HCT116 (cell line): ENCODE measurements around the gene FBXL5. TPM values are rescaled to one million over a fixed set of nuclear protein-coding genes. Genes with fewer than 3 reads are reported as not detected.

Experiments used
- ATAC-seq: fragments of 200-7000 bp; cut with Tn5 transposase; 2 replicates; pipeline ENCODE4 v1.9.1; 2020; ENCODE audit warnings: mild to moderate bottlenecking, moderate library complexity
- BruUV-seq: library from RNA; stranded (reverse); fragments of 400-500 nt; replicated peaks from 2 replicates; lab custom pipeline; 2021; lab: Mats Ljungman, UMichigan
- CTCF ChIA-PET: fragments of 300-600 bp; sonication (Branson Sonifier 250); formaldehyde crosslinking; loops from one replicate; lab custom pipeline; 2021; ENCODE audit warnings: antibody characterized with exemption; lab: Charles Lee
- POLR2A ChIA-PET: fragments of 300-600, 350-600 bp; sonication (Branson Sonifier 250); formaldehyde crosslinking; loops from one replicate; lab custom pipeline; 2021; ENCODE audit warnings: antibody characterized with exemption; lab: Charles Lee
- RAD21 ChIA-PET, 2 experiments: fragments of 300-600 bp; sonication (Branson Sonifier 250); formaldehyde crosslinking; loops; one replicate each; lab custom pipeline; 2023; ENCODE audit warnings: low total read pairs in 2 of 2; ENCODE audit not compliant: uncharacterized antibody in 2 of 2, unreplicated experiment in 2 of 2, low non-redundant PET in 1 of 2; lab: Charles Lee
- DNase-seq: peaks from one replicate; pipeline ENCODE4 v3.0.0-alpha.2; 2010; ENCODE audit warnings: low read depth, low spot score
- H2AFZ ChIP-seq: fragments of 200-600 bp; shearing (Covaris generic), sonication (generic); 2 replicates; pipeline ENCODE4 v1.6.1; 2017; ENCODE audit warnings: low read depth, mixed run types, mixed read lengths, antibody characterized with exemption, low read length; ENCODE audit not compliant: poor library complexity, severe bottlenecking
- H3K27ac ChIP-seq: 2 replicates; pipeline ENCODE4 v1.5.1; 2012; ENCODE audit warnings: low read depth, low read length
- H3K27me3 ChIP-seq: fragments of 200-600 bp; sonication (generic); 2 replicates; pipeline ENCODE4 v1.6.1; 2016; ENCODE audit warnings: mixed run types, low read length, mixed read lengths; ENCODE audit not compliant: insufficient read depth
- H3K36me3 ChIP-seq, 2 experiments: fragments of 200-500 bp in 1 of 2; fragments of 200-600 bp in 1 of 2; sonication (Bioruptor generic) in 1 of 2; sonication (generic) in 1 of 2; 2 replicates each; pipeline versions ENCODE4 v1.5.1 to v1.6.1; 2014 to 2016; ENCODE audit warnings: low read length in 2 of 2, inconsistent platforms in 1 of 2, mixed read lengths in 1 of 2, mixed run types in 1 of 2; ENCODE audit not compliant: insufficient read depth in 2 of 2, control insufficient read depth in 1 of 2
- H3K4me1 ChIP-seq, 2 experiments: fragments of 200-600 bp in 1 of 2; sonication (generic) in 1 of 2; 2 replicates each; pipeline versions ENCODE4 v1.5.1 to v1.6.1; 2012 to 2017; ENCODE audit warnings: low read length in 2 of 2, inconsistent platforms in 1 of 2, mild to moderate bottlenecking in 1 of 2, mixed read lengths in 1 of 2, mixed run types in 1 of 2, moderate library complexity in 1 of 2; ENCODE audit not compliant: insufficient read depth in 2 of 2, control insufficient read depth in 1 of 2
- H3K4me2 ChIP-seq: fragments of 200-600 bp; sonication (generic); 2 replicates; pipeline ENCODE4 v1.6.1; 2017; ENCODE audit warnings: mixed run types, low read length, mixed read lengths
- H3K4me3 ChIP-seq, 2 experiments: fragments of 200-600 bp in 1 of 2; sonication (generic) in 1 of 2; replicated peaks in 1 of 2; 2 replicates each; pipeline ENCODE4 v1.5.1; 2011 to 2016; ENCODE audit warnings: low read length in 2 of 2, control low read depth in 1 of 2, low read depth in 1 of 2, mild to moderate bottlenecking in 1 of 2, mixed read lengths in 1 of 2, mixed run types in 1 of 2
- H3K79me2 ChIP-seq: fragments of 200-600 bp; sonication (generic); 2 replicates; pipeline ENCODE4 v1.6.1; 2017; ENCODE audit warnings: mild to moderate bottlenecking, mixed run types, low read length, moderate library complexity, mixed read lengths; ENCODE audit not compliant: insufficient read depth
- H3K9ac ChIP-seq: fragments of 200-600 bp; sonication (generic); 2 replicates; pipeline ENCODE4 v1.6.1; 2016; ENCODE audit warnings: low read length, mixed read lengths
- H3K9me2 ChIP-seq: fragments of 200-600 bp; sonication (generic), shearing (Covaris generic); 2 replicates; pipeline ENCODE4 v1.6.1; 2017; ENCODE audit warnings: mixed run types, mild to moderate bottlenecking, moderate library complexity; ENCODE audit not compliant: insufficient read depth
- H3K9me3 ChIP-seq, 2 experiments: fragments of 200-500 bp in 1 of 2; fragments of 200-600 bp in 1 of 2; sonication (Bioruptor generic) in 1 of 2; sonication (generic) in 1 of 2; 2 replicates each; pipeline ENCODE4 v1.6.1; 2014 to 2017; ENCODE audit warnings: low read length in 2 of 2, mixed read lengths in 2 of 2, inconsistent platforms in 1 of 2, low read depth in 1 of 2, mild to moderate bottlenecking in 1 of 2, mixed run types in 1 of 2, moderate library complexity in 1 of 2; ENCODE audit not compliant: control insufficient read depth in 1 of 2, insufficient read depth in 1 of 2
- H4K20me1 ChIP-seq: fragments of 200-600 bp; sonication (generic), shearing (Covaris generic); 2 replicates; pipeline ENCODE4 v1.6.1; 2017; ENCODE audit warnings: mixed run types, mild to moderate bottlenecking, moderate library complexity; ENCODE audit not compliant: insufficient read depth
- EGR1 ChIP-seq: IDR thresholded peaks from 2 replicates; pipeline ENCODE4 v1.6.1; 2012; ENCODE audit warnings: low read depth
- ELF1 ChIP-seq: IDR thresholded peaks from 2 replicates; pipeline ENCODE4 v1.6.1; 2012; ENCODE audit warnings: low read depth, borderline replicate concordance
- EZH2phosphoT487 ChIP-seq: fragments of 200-600 bp; IDR thresholded peaks from 2 replicates; pipeline ENCODE4 v1.6.1; 2018; ENCODE audit warnings: antibody characterized with exemption, borderline replicate concordance
- POLR2AphosphoS5 ChIP-seq: IDR thresholded peaks from 2 replicates; pipeline ENCODE4 v1.6.1; 2011; ENCODE audit warnings: mild to moderate bottlenecking, low read depth, low read length, moderate library complexity
- REST ChIP-seq: IDR thresholded peaks from 2 replicates; pipeline ENCODE4 v1.6.1; 2012; ENCODE audit warnings: low read depth
- SIN3A ChIP-seq: IDR thresholded peaks from 2 replicates; pipeline ENCODE4 v1.6.1; 2012; ENCODE audit warnings: low read depth
- ZFX ChIP-seq: fragments of 450-650 bp; IDR thresholded peaks from 2 replicates; pipeline ENCODE4 v1.6.1; 2017
- ZNF274 ChIP-seq: fragments of 200-500 bp; sonication (Bioruptor generic); IDR thresholded peaks from 2 replicates; pipeline ENCODE4 v1.6.1; 2014; ENCODE audit warnings: mild to moderate bottlenecking, low read depth, low read length, inconsistent platforms
- intact Hi-C: fragments of 100-400 bp; cut with micrococcal nuclease; formaldehyde crosslinking; loops from 2 replicates; pipeline ENCODE4 v1.10.0; 2022
- total RNA-seq: library from RNA; stranded (reverse); gene quantifications from one replicate; pipeline ENCODE4 v1.2.1, GENCODE V29; 2021; ENCODE audit not compliant: unreplicated experiment

FBXL5 gene
- total RNA-seq, 1 experiment from 2014 or later = 20.6 TPM

DNA sequence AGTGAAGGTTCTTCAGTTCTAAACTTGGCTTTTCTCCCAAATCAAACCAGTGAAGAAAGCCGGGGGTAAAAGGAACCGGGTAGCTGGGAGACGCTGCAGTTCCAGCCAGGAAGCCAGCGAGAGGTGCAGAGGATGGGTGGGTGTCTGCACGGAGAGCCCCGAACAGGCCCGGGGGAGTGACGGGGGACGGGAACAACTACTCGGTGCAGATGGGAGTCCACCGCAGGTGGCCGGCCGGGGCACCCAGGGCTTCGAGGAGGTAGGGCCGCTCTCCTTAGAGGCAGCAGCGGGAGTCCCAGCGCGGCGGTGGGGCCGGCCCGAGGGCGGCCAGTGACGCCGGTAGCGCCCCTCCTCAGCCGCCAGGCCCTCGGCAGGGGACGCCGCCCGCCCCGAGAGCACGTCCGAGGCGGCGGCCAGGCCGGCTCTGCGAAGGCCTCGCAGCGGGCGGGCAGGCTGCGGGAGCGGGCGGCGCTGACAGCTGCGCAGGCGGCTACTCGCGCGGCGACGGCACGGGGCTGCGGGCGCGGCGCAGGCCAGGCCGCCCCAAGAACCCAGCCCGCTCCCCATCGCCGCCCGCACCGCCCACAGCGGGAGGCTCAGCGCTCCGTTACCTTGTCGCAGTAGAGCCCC is 449 bp downstream of the FBXL5 start:
- H3K4me3 ChIP-seq = peak overlapping the region; percentile 76 to 79
- H3K4me1 ChIP-seq = peaks cover 6 to 25% of the 10 kb centered on the region in 2 experiments
- no TSS peak for BruUV-seq
- peak overlapping the region; percentile 79 for H3K27ac ChIP-seq
- no peaks in the 10 kb centered on the region for H3K9me3 ChIP-seq
- DNase-seq (no peak), ATAC-seq (peak; percentile 78)
- ChIA-PET POLR2A (interaction anchor here (1.2 kb wide), 1 partner anchor 17 kb away, joined by 4 read pairs; no protein-coding TSS in a partner anchor), CTCF (interaction anchor here (0.8 kb wide), 1 partner anchor 9 kb away, joined by 3 read pairs; no protein-coding TSS in a partner anchor), RAD21 (interaction anchor here in 1 of 2 experiments (0.7 kb wide), 1 partner anchor 10 kb away, joined by 3 read pairs; no protein-coding TSS in a partner anchor)
- peak overlapping the region; percentile 77 for H3K9ac ChIP-seq
- peak; percentile 6; the same call in 1 of the 2 replicates for TF ChIP-seq SIN3A
- TF ChIP-seq EZH2phosphoT487 = no peak
- TF ChIP-seq ZFX = peak; percentile 99
- H3K4me2 ChIP-seq = peak overlapping the region; percentile 84
- H3K27me3 ChIP-seq = no peaks in the 10 kb centered on the region
- no peaks in the 10 kb centered on the region for H3K9me2 ChIP-seq
- H3K79me2 ChIP-seq = peaks cover 42% of the 10 kb centered on the region
- H3K36me3 ChIP-seq = no peaks in the 10 kb centered on the region
- H4K20me1 ChIP-seq = no peaks in the 10 kb centered on the region
- H2AFZ ChIP-seq = no peak overlapping the region
- intact Hi-C loops = no loop called here

DNA sequence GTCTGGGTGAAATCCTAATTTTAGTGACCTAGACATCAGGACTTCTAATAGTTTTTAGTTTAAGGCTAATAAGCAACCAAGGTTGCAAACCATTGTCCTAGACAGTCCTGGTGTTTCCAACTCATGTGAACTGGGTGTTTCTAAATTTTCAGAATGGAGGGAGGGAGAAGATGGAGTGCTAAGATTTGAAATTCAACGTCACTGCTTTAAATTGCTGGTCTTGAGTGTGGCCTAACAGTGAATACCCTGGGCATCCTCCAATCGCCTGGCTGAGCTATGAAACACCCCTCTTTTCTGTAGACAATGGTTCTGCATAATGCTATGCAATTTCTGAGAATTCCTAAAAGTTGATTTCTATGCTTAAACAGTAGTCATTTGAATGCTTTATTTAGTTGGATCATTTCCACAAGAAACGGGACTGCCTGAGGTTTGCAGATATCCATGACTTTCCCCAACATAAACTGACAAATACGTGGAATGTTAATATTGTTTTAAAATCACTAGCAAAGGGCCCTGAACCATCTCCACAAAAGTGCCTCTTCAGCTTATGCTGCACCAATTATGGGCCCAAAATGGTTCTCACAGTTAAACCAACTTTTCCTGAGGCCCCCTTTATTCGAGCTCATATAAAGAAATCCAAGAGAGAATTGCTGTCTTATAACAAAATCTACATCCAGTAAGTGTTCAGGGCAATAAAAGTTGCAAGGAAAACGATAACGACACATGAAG is 1.1 kb downstream of the FBXL5 start:
- peak overlapping the region; percentile 79 for H3K27ac ChIP-seq
- intact Hi-C loops = no loop called here
- peak; percentile 15; the same call in 1 of the 2 replicates for ATAC-seq
- no peaks in the 10 kb centered on the region for H4K20me1 ChIP-seq
- H3K27me3 ChIP-seq = no peaks in the 10 kb centered on the region
- H3K4me3 ChIP-seq = peak overlapping the region; percentile 76 to 79
- H3K9me2 ChIP-seq = no peaks in the 10 kb centered on the region
- peak overlapping the region; percentile 84 for H3K4me2 ChIP-seq
- BruUV-seq = TSS peak; percentile 56
- no peak for DNase-seq
- POLR2A ChIA-PET = interaction anchor here (1.2 kb wide), 1 partner anchor 16 kb away, joined by 4 read pairs; no protein-coding TSS in a partner anchor
- H3K9ac ChIP-seq = peak overlapping the region; percentile 77
- no peaks in the 10 kb centered on the region for H3K9me3 ChIP-seq
- peaks cover 8 to 26% of the 10 kb centered on the region in 2 experiments for H3K4me1 ChIP-seq
- H3K79me2 ChIP-seq = peaks cover 49% of the 10 kb centered on the region
- no peaks in the 10 kb centered on the region for H3K36me3 ChIP-seq
- TF ChIP-seq REST = no peak
- no peak for TF ChIP-seq ZFX
- TF ChIP-seq ELF1 = no peak
- no peak for TF ChIP-seq ZNF274
- TF ChIP-seq EGR1 = no peak
- TF ChIP-seq POLR2AphosphoS5 = no peak
- TF ChIP-seq, all 23 proteins: peak for 0
- ChIA-PET RAD21 (interaction anchor here in 1 of 2 experiments (0.7 kb wide), 1 partner anchor 9 kb away, joined by 3 read pairs; no protein-coding TSS in a partner anchor), CTCF (interaction anchor here (0.8 kb wide), 1 partner anchor 9 kb away, joined by 3 read pairs; no protein-coding TSS in a partner anchor)
- H2AFZ ChIP-seq = no peak overlapping the region
